ENCODE measurements around the gene CD63.

CD63 gene

GRCh38 chr12:55695349-55695748 is 33.5 kb downstream of the CD63 start:
- no peak for DNase-seq (ENCODE audit: low read depth)
- no peak overlapping the region for H3K4me3 ChIP-seq (ENCODE audit: low read depth, low read length)

DNA sequence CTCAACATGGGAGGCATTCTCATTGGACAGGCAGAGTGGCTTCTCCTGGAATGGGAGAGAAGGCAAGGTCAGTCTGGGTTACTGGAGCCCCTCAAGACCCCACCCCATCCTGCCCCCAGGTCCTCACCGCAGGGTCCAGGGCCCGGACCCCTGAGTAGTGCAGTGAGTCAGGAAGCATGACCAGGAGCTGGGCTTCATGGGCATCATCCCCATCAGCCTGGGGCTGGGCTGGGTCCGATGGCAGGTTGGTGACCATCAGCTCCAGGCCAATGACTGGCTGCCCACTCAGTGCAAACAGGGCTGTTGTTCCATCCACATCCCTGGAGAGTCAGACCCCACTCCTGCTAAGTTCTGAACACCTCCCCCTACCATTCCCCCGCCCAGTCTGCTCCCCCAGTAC is 34.2 kb downstream of the CD63 start:
- no peak for DNase-seq (ENCODE audit: low read depth)
- no peak overlapping the region for H3K4me3 ChIP-seq (ENCODE audit: low read depth, low read length)

DNA sequence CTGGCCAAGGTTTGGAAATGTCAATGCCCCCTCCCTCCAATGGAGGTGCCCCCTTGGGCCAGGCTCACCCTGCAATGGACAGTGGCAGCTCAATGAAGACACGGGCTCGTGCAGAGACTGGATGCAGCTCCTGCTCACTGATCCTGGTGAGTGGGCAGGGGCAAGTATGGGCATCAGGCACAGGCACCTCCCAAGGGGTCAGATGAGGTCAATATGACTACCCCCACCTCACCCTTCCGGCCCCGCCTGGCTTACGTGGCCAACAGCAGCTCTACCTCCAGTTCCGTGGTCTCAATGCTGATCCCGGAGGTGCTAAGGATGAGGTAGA is 34.7 kb downstream of the CD63 start:
- DNase-seq (ENCODE audit: low read depth) = no peak
- H3K4me3 ChIP-seq (ENCODE audit: low read depth, low read length) = no peak overlapping the region

DNA sequence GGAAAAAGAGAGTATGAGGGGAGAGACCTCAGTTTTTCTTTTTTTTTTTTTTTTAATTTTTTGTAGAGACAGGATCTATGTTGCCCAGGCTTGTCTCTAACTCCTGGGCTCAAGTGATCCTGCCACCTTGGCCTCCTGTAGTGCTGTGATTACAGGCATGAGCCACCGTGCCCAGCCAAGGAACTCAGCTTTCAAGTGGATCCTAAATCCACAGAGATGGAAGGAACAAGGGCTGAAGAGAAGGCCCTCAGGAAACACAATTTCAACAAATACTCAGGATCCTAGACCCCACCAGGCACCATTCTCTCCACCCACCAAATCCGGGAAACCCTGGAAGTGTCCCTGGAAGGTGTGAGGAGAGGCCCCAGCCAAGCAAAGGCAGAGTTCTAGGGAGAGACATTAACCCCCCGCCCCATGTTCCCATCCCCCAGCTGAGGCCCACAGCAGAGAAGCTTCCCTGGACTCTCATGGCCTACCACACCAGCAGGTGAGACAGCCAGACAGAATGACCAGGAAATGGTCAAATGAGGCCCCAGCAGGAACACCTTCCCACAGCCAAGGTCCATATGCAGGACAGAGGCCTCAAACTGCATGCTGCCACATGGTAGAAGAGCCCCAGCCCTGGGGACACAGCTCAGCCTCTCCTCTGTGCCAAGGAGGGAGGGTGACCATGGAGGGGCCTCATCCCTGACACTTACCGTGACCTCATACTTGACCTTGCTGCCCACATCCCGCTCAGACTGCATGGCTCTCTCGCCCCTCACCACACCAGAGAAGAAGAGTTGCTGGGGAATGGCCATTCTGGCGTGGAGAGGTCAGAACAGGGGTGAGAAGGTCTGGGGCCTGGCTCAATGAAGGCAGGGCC is 35.3 kb downstream of the CD63 start:
- DNase-seq (ENCODE audit: low read depth) = no peak
- H3K4me3 ChIP-seq (ENCODE audit: low read depth, low read length) = no peak overlapping the region

- DNase-seq (ENCODE audit: low read depth) = no peak
- no peak overlapping the region for H3K4me3 ChIP-seq (ENCODE audit: low read depth, low read length)
Measured at GRCh38 chr12:55692631-55693322, 36.0 kb downstream of the CD63 start.

- DNase-seq (ENCODE audit: low read depth) = no peak
Measured at GRCh38 chr12:55688716-55689655, 39.8 kb downstream of the CD63 start.

DNA sequence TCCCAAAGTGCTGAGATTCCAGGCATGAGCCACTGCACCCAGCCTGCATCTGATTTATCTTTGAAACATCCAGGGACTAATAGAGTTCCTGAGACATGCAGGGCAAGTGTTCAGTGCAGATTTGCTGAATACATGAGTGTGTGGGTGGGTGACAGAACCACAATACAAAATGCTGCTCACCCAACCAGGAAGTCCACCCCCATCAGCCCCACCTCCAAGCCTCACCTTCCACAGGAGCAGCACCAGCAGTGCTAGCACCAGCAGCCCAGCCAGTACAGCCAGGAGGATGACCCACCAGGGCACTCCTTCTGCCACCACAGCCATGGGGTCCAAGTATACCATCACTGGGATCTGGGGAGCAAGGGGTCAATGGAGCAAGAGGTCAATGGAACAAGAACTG is 41.1 kb downstream of the CD63 start:
- DNase-seq (ENCODE audit: low read depth) = no peak
- H3K4me3 ChIP-seq (ENCODE audit: low read depth, low read length) = no peak overlapping the region

More at GRCh38 chr12:55688716-55689655, 39.8 kb downstream of the CD63 start:
- no peak overlapping the region for H3K4me3 ChIP-seq (ENCODE audit: low read depth, low read length)

GRCh38 chr12:55686366-55687010 is 42.3 kb downstream of the CD63 start:
- H3K4me3 ChIP-seq (ENCODE audit: low read depth, low read length) = no peak overlapping the region
- DNase-seq (ENCODE audit: low read depth) = no peak

DNA sequence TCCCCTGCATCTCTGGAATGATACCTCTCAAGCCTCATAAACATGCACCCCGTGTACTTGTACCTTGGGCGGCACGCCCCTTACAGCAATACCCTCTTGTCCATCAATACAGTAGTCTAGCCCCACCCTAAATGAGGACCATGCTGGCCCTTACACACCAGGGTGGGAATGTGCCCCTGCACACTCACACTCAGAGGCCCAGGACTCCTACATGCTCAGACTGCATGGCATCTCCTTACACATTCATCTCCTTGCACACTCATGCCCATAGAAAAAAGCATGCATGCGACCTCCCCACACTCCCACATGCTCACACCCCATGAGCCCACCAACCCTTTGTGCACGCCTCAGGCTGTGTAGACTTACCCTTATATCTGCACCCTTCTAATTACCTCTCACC is 43.1 kb downstream of the CD63 start:
- no peak overlapping the region for H3K4me3 ChIP-seq (ENCODE audit: low read depth, low read length)
- no peak for DNase-seq (ENCODE audit: low read depth)

- no peak for DNase-seq (ENCODE audit: low read depth)
- no peak overlapping the region for H3K4me3 ChIP-seq (ENCODE audit: low read depth, low read length)
Measured at GRCh38 chr12:55684761-55685370, 43.9 kb downstream of the CD63 start.

DNA sequence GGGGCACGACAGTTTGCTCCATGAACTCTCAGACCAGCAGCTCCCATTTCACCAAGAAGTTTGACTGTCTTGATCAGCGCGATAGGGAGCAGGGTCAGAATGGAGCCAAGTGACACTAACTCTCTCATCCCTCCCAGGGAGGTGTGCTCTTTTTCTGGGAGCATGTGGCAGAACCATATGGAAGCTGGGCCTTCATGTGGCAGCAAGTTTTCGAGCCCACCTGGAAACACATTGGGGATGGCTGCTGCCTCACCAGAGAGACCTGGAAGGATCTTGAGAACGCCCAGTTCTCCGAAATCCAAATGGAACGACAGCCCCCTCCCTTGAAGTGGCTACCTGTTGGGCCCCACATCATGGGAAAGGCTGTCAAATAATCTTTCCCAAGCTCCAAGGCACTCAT is 45.1 kb downstream of the CD63 start:
- H3K4me3 ChIP-seq (ENCODE audit: low read depth, low read length) = no peak overlapping the region
- no peak for DNase-seq (ENCODE audit: low read depth)

DNA sequence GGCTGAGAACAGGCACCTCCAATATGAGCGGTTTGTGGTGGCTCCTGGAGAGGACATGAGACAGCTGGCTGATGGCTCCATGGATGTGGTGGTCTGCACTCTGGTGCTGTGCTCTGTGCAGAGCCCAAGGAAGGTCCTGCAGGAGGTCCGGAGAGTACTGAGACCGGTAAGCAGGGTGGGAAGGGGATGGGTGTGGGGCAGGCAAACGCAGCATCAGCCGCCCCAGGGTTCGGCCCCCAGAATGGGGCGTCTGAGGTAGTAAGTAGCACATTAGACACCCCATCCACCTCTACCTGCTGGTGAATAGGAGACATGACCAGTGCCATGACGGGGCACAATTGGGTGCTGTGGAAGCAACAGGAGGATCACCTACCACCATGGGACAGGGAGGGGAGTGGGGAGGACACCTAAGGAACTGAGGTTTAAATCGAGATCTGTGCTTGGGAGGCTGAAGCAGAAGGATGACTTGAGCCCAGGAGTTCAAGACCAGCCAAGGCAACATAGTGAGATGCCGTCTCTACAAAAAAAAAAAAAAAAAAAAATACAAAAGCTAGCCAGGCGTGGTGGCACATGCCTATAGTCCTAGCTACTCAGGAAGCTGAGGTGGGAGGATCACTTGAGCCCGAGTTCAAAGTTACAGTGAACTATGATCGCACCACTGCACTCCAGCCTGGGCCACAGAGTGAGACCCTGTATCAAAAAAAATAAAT is 46.6 kb downstream of the CD63 start:
- DNase-seq (ENCODE audit: low read depth) = no peak
- peak overlapping the region; percentile 9 for H3K4me3 ChIP-seq (ENCODE audit: low read depth, low read length)

DNA sequence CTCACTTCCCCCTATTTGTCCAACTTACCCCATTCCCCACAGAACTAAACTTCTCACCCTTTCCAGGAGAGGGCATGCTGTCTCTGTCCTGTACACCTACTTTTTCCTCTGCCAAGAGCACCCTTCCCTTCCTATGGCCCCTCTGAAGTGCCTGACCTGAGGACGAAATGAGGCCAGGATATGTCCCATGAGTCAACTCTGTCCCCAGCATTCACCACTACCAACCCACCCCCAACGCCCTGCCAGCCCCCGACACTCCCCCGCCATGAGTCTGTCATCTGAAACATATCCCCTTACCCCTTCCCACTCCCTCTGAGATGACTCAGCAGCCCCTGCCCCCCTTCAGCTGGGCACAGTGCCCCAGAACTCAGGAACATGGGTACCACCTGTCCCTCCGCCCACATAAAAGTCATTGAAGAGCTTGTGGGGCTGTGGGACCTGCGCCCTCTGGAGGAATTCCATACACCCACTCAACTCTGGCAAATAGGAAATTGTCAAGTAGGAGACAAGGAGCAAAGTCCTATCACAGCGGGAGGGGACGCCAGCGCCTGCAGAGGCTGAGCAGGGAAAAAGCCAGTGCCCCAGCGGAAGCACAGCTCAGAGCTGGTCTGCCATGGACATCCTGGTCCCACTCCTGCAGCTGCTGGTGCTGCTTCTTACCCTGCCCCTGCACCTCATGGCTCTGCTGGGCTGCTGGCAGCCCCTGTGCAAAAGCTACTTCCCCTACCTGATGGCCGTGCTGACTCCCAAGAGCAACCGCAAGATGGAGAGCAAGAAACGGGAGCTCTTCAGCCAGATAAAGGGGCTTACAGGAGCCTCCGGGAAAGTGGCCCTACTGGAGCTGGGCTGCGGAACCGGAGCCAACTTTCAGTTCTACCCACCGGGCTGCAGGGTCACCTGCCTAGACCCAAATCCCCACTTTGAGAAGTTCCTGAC is 47.4 kb downstream of the CD63 start:
- DNase-seq (ENCODE audit: low read depth) = peak; percentile 62
- peak overlapping the region; percentile 9 for H3K4me3 ChIP-seq (ENCODE audit: low read depth, low read length)

GRCh38 chr12:55679691-55680090 is 49.1 kb downstream of the CD63 start:
- H3K4me3 ChIP-seq (ENCODE audit: low read depth, low read length) = no peak overlapping the region
- no peak for DNase-seq (ENCODE audit: low read depth)

- no peak overlapping the region for H3K4me3 ChIP-seq (ENCODE audit: low read depth, low read length)
- DNase-seq (ENCODE audit: low read depth) = no peak
Measured at GRCh38 chr12:55676707-55677106, 52.1 kb downstream of the CD63 start.

- no peak overlapping the region for H3K4me3 ChIP-seq (ENCODE audit: low read depth, low read length)
- no peak for DNase-seq (ENCODE audit: low read depth)
Measured at GRCh38 chr12:55675666-55676065, 53.1 kb downstream of the CD63 start.

All from skeletal muscle cell (primary cell).